Activated CD4-positive, alpha-beta T cell treated with anti-CD3 and anti-CD28 coated beads for 4 hours (primary cell): ENCODE data around the gene PZP.
"Not testable (repeated sequence)": the region's sequence is repeated elsewhere in the genome, so short reads cannot be mapped to it uniquely, and the experiment has no call there.

Experiments
- DNase-seq, 2 donors: peaks; one replicate each; pipeline ENCODE4 v3.0.0-alpha.2; 2020

Gene PZP

GRCh38 chr12:9179781-9180180, 28.4 kb downstream of the PZP start:
- DNase-seq: no peak

DNA sequence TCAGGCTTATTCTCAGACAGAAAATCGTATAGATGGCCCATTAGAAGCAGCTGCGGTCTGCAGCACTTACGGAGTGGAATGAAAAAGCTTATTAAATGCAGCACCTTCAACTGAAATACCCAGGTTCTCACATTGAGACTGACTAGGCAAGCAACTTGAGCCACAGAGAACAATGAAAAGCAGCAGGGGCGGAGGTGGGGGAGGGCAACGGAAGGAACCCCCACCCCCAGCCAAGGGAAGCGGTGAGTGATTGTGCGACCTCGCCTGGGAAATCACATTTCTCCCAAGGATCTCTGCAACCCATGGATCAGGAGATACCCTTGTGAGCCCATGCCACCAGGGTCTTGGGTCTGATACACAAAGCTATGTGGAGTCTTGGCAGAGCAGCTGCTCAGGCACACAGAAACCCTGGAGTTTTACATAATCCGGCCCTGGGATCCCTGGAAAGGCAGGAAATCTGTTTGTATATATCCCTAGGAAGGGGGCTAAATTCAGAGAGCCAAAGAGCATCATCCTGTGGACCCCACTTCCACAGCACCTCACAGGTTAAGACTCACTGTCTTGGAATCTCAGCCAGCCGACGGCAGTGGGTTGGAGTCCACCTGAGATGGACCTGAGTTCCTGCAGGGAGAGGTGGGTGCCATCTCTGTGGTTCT, 38.1 kb downstream of the PZP start:
- DNase-seq: no peak

- not testable (repeated sequence) for DNase-seq
Observed at GRCh38 chr12:9167345-9167744, 40.9 kb downstream of the PZP start.

DNA sequence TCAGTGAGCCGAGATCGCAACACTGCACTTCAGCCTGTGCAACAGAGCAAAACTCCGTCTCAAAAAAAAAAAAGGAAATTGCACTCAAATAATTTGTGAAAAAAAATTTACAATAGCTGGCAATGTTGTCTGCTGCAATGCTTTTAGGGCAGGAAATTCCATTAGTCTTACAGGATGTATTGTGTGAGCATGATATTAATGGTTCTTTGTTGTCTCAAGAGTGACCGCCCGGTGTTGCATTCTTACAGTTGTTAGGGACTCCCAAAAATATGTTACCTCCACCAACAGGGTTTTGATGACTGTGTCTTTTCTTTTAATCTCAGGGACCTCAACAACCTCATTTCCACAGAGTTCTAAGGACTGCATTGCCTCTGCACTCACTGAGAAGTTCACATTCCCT, 44.8 kb downstream of the PZP start:
- no peak for DNase-seq

GRCh38 chr12:9156119-9156518, 52.1 kb downstream of the PZP start:
- no peak for DNase-seq

DNA sequence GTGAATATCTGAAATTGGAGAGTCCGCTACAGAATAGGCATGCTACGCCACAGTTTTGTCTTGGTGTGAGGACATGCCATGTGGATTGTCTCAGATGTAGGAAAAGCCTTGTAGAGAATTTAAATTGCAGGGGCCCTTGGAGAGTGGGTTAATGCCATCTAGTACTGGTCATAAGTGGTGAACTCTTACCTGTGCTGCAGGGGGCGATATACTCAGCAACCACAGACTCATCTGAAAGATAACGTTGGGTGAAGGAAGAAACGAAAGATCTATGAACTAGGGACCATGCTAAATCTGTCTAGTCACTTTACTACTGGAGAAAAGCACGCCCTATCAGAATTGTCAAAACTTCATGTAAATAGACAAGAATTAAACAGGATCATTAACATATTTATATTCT, 58.8 kb downstream of the PZP start:
- DNase-seq: no peak

DNA sequence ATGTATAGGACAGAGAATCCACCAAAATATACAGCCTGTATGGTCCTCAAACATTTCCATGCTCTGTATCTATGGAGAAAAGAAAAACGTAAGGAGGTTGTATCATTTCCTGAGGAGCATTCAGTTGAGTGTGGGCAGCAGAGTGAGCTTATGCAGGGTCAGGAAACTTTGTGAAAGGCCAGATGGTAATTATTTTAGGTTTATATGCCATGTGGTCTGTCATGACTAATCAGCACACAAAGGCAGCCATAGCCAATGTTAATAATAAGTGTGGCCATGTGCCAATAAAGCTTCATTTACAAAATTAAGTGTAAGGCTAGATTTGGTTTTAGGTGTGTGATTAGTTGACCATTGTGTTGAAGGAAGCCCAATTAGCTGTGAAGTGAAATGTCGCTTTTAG, 59.3 kb downstream of the PZP start:
- DNase-seq: no peak

- no peak for DNase-seq
Observed at GRCh38 chr12:9147461-9147860, 60.7 kb downstream of the PZP start.

DNA sequence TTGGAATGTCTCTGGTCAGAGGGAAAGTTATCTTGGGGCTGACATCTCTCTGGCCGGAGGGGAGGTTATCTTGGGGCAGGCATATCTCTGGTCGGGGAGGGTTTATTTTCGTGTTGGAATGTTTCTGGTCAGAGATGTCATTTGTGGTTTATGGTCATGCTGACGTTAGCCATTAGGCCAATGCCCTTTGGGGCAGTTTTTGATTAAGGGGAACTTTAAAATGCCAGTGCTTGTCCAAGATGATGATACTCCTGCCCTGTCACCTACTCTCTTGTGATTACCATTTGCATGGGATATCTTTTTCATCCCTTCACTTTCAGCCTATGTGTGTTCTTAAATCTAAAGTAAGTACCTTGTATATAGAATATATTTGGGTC, 63.5 kb downstream of the PZP start:
- no peak for DNase-seq

GRCh38 chr12:9143929-9144729, 64.1 kb downstream of the PZP start:
- no peak for DNase-seq

DNA sequence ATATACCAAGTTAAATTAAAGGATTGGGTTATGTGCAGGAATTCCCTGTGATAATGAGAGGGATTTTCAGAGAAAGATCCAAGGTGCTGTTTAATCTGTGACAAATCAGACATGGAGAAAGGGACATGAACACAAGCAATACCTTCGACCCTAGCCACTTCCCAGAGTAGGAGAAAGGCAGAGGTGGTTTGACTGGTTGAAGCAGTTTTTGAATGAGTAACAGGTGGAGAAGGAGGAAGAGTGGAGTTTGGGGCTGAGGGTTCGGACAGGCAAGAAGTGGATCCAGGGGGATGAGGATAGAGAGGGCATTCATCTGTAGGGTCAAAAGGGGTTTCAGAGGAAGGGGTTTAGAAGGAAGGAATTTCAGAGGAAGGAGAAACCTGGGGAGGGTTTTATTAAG, 65.1 kb downstream of the PZP start:
- no peak for DNase-seq

DNA sequence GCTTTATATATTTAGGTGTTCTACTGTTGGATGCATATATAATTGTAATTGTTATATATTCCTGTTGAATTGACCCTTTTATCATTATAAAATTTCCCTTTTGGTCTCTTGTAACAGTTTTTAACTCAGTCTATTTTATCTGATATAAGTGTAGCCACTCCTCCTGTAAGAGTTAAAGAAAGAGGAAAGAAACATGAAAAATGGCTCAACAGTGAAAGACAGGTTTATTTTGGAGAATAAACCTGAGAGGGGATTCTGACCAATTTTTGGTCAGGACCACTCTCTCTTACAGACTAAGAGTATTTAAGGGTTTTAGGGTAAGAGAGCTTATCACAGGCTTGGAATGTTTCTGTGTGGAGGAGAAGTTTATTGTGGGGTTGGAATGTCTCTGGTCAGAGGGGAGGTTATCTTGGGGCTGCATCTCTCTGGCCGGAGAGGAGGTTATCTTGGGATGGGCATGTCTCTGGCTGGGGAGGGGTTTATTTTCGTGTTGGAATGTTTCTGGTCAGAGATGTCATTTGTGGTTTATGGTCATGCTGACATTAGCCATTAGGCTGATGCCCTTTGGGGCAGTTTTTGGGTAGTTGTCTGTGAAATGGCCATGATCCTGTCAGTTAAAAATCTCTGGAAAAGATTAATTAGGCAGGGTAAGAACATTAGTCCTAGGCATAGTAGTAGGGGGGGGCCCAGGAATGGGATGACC, 68.5 kb downstream of the PZP start:
- not testable (repeated sequence) for DNase-seq

DNA sequence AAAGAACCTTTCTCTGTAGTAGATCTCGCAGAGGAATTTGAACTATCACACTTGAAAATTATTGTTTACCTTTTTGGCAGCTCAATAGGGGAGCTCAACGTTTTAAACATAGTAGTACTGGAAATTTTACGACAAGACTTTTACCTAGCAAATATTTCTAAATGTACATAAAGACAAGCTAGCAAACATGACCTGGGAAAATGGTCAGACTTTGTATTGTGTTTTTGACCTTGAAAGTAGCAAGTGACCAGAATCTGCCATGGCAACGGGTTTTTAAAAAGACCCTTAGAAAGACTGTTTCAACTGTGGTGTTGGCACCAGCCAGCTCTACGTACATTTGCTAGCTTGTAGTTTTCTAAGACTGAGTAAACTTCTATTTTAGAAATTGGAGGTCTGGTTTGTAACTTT, 72.3 kb downstream of the PZP start:
- no peak for DNase-seq

DNA sequence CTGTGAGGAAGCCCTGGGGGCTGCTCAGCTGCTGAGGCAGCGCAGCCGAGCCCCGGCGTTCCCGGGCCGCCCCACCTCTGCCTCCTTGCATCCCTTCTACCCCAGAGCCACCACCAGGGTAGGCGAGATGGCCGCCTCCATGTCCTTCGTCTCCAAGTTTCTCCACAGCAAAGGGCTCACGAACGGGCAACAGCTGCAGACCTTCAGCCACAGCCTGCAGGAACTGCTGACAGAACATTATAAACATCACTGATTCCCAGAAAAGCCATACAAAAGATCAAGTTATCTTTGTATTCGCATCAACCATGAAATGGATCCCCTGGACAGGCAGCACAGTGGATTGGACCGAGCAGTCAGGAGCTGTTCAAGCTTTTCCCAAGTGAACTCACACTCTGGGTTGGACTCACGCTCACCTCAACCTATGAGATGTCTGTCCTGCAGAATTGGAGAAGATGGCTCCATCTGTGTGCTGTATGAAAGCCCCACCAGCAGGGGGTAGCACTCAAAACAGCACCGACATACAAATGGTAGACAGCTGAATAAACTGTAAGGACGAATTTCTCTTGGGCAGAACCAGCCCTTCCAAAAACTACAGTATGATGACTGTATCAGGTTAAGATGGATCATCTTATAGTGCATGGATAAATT, 73.1 kb downstream of the PZP start:
- no peak for DNase-seq

- DNase-seq: no peak
Observed at GRCh38 chr12:9133216-9133916, 74.8 kb downstream of the PZP start.

GRCh38 chr12:9132008-9132535, 76.1 kb downstream of the PZP start:
- DNase-seq: no peak

DNA sequence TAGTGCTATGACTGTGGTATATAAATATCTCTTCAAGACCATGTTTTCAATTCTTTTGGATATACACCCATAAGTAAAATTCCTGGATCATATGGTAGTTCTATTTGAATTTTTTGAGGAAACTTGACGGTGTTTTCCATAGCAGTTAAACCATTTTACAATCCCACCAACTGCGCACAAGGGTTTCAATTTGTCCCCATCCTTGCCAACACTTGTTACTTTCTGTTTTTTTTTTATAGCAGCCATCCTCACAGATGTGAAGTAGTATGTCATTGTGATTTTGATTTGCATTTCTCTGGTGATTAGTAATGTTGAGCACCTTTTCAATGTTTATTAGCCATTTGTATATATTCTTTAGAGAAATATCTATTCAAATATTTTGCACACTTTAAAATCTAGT, 78.0 kb downstream of the PZP start:
- no peak for DNase-seq

GRCh38 chr12:9127936-9128663, 80.1 kb downstream of the PZP start:
- DNase-seq: no peak

- DNase-seq: no peak
Observed at GRCh38 chr12:9127484-9127883, 80.7 kb downstream of the PZP start.

GRCh38 chr12:9124383-9125031, 83.7 kb downstream of the PZP start:
- DNase-seq: no peak

DNA sequence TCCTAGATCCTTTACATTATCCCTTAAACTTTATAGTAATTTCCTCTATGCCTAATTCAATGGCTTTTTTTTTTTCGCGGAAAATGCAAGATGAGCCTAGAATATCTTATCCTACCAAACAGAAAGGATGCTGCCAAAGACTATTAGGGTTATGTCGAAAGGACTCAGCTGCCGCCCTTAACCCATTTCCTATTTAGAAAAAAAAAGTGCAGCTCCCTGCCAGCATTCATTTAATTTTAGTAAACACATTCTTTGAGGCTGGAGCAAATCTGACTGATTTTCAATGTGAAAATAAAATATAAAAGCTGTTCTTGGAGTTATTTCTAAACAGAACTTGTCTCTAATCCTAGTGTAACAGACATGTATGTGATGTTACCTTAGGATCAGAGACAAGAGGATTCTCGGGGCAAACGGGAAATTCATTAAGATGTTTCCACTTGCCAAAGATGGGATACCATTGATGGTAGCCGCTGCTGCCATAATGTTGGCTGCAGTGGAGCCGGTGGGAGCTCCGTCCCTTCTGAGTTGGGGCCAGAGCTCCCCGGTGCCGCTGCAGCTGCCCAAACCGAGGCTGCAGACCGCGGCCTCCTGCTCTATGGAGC, 84.3 kb downstream of the PZP start:
- DNase-seq: no peak
